ENCODE measurements around the gene EDDM3A. TPM values are rescaled to one million over a fixed set of nuclear protein-coding genes. Genes with fewer than 3 reads are reported as not detected.
"Not testable (repeated sequence)": the region's sequence is repeated elsewhere in the genome, so short reads cannot be mapped to it uniquely, and the experiment has no call there.

EDDM3A gene, protein sequence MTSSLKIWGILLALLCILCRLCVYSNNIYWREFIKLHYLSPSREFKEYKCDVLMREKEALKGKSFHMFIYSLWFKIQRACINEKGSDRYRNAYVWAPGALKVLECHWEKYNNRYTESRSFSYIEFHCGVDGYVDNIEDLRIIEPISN
- not detected for polyA plus RNA-seq (2012; ENCODE audit: insufficient read depth, insufficient read length)

GRCh38 chr14:20745571-20746358 is at the start of gene EDDM3A:
Gene EDDM3A, plus strand, starts transcription at chr14:20745887. Its CDS starts 1,694 bp downstream, at chr14:20747581.
- no peak within 1 kb of the TSS for H3K4me3 ChIP-seq (ENCODE audit: low read length)
- no peak for DNase-seq (ENCODE audit: low read depth, low spot score)

GRCh38 chr14:20696764-20697163 is 48.9 kb upstream of the EDDM3A start:
- DNase-seq (ENCODE audit: low read depth, low spot score): no peak
- H3K4me3 ChIP-seq (ENCODE audit: low read length): no peak overlapping the region

DNA sequence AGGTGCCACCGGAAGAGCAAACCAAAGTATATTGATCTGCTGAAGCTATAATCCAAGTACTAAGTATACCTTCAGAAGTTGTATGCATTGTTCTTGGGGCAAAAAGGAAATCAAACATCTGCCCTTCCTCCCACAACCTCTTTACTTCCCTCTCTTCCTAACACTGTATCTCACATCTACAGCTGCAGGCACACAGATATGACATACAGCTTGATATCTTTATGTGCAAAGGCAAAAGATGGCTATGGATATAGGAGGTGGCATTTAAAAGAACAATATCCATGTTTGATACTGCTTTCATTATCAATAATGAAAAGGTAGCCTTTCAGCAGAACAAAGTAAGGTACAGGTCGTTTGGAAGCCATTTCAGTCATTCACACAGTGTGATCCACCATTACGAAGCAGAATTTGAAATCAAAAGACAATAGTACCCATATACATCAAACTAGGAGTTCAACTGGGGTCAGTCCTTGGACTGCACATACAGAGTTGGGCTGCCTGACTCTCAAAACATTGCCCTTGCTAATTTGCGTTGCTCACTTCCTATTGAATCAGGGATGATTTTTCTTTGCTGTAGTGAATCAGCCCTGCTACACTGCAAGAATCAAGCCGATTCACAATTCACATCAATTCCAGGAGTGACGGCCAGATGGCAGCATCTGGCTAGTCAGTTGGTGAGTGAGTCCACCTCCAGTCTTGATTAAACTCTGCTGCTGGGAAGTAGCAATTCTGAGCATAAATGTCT is 48.2 kb upstream of the EDDM3A start:
- peak; percentile 71 for DNase-seq (ENCODE audit: low read depth, low spot score)
- H3K4me3 ChIP-seq (ENCODE audit: low read length): no peak overlapping the region

GRCh38 chr14:20698018-20698329 is 47.7 kb upstream of the EDDM3A start:
- DNase-seq (ENCODE audit: low read depth, low spot score): no peak
- no peak overlapping the region for H3K4me3 ChIP-seq (ENCODE audit: low read length)

- H3K4me3 ChIP-seq (ENCODE audit: low read length): no peak overlapping the region
- no peak for DNase-seq (ENCODE audit: low read depth, low spot score)
Measured at GRCh38 chr14:20698934-20699333, 46.8 kb upstream of the EDDM3A start.

- DNase-seq (ENCODE audit: low read depth, low spot score): no peak
- no peak overlapping the region for H3K4me3 ChIP-seq (ENCODE audit: low read length)
Measured at GRCh38 chr14:20699931-20700330, 45.8 kb upstream of the EDDM3A start.

- H3K4me3 ChIP-seq (ENCODE audit: low read length); DNase-seq (ENCODE audit: low read depth, low spot score): not testable (repeated sequence)
Measured at GRCh38 chr14:20700965-20701364, 44.7 kb upstream of the EDDM3A start.

DNA sequence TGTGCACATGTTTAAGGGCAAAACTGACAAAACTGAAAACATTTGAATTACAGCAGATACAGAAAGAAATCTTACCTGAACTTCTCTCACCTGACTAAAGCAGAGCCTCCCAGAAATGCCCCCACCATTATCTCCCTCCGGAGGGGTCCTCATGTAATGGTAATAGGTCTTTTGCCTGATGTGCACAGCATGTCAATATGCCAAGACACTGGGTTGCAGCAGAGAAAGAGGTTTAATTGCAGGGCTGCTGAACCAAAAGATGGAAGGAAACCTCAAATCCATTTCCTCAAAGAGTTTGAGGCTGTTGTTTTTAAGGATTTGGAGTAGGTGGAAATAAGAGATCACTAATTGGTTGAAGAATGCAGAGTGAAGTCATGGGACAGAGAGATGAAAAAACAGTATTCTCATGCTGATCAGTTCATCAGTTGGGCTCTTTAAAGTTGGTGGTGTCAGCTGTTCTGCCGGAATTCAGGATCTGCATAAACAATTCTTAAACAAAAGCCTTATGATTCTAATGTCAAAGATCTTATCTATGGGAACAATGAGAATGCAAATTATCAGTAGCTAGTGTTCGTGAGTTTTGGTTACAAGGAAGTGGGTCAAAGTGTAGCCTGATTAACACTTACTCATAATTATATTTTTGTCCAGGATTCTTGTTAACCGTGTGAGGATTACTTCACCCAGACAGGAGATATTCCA is 38.9 kb upstream of the EDDM3A start:
- no peak overlapping the region for H3K4me3 ChIP-seq (ENCODE audit: low read length)
- no peak for DNase-seq (ENCODE audit: low read depth, low spot score)

DNA sequence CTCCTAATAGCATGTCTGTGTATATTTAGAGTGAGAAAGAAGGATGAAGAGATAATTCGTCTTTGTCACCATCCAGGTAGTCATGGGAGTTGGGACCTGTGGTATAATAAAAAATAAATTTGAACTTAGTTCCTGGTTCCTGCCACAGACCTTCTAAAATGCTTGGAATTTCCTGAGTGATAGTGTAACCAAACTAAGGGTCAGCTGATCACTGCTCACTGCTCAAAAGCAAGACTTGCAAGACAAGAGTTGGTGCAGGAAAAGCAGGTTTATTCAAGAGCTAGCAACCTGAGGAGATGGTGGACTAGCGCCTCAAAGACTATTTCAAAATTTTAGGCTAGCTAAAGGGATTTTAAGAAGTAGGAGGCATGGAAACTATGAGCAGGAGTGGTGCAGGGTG is 38.1 kb upstream of the EDDM3A start:
- no peak overlapping the region for H3K4me3 ChIP-seq (ENCODE audit: low read length)
- no peak for DNase-seq (ENCODE audit: low read depth, low spot score)

GRCh38 chr14:20711261-20711660 is 34.4 kb upstream of the EDDM3A start:
- H3K4me3 ChIP-seq (ENCODE audit: low read length): no peak overlapping the region
- no peak for DNase-seq (ENCODE audit: low read depth, low spot score)

DNA sequence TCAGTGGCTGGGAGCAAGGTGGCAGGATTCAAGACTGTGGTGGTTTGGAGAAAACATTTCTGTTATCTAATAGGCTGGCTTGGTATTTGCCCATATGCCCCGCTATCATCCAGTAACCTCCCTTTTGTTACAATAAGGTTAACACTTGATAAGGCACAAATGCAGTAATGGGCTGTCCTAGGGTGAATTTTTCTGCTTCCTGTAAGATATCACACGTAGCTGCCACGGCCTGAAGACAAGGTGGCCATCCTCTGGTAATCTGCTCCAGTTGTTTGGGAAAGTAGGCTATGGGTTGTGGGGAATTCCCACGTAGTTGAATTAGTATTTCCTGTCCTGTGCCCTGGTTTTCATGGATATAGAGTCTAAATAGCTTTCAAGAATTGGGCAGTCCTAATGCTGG is 34.0 kb upstream of the EDDM3A start:
- H3K4me3 ChIP-seq (ENCODE audit: low read length): no peak overlapping the region
- no peak for DNase-seq (ENCODE audit: low read depth, low spot score)

GRCh38 chr14:20712904-20713303 is 32.8 kb upstream of the EDDM3A start:
- DNase-seq (ENCODE audit: low read depth, low spot score): no peak
- H3K4me3 ChIP-seq (ENCODE audit: low read length): no peak overlapping the region

- no peak overlapping the region for H3K4me3 ChIP-seq (ENCODE audit: low read length)
- no peak for DNase-seq (ENCODE audit: low read depth, low spot score)
Measured at GRCh38 chr14:20714593-20715250, 31.0 kb upstream of the EDDM3A start.

DNA sequence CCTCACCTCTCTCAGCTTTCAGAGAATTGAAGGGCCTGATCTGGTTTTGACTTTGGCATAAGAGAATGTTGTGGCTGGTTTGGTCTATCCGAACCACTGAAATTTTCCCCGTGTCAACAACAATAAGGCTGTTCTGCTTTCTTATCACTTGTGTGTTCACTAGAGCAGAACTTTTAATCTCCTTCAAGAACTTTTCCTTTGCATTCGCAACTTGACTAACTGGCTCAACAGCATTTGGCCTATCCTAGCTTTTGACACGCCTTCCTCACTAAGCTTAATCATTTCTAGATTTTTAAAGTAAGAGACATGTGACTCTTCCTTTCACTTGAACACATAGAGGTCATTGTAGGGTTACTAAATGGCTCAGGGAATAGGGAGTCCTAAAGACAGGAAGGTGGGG is 25.9 kb upstream of the EDDM3A start:
- no peak overlapping the region for H3K4me3 ChIP-seq (ENCODE audit: low read length)
- no peak for DNase-seq (ENCODE audit: low read depth, low spot score)

DNA sequence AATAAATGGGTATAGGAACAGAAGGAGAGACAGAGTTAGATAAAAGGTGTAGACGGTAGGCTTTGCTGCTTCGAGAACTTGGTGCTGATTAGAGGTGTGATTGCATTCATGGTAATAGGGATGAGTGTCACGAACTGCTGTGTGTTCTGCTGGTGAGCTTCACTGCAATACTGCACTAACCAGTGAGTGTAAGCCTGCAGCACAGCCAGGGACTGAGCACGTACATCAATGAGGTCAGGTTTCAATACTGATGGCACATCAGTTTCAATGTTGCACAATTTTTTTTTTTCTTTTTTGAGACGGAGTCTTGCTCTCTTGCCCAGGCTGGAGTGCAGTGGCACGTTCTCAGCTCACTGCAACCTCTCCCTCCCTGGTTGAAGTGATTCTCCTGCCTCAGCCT is 24.9 kb upstream of the EDDM3A start:
- DNase-seq (ENCODE audit: low read depth, low spot score): no peak
- no peak overlapping the region for H3K4me3 ChIP-seq (ENCODE audit: low read length)

DNA sequence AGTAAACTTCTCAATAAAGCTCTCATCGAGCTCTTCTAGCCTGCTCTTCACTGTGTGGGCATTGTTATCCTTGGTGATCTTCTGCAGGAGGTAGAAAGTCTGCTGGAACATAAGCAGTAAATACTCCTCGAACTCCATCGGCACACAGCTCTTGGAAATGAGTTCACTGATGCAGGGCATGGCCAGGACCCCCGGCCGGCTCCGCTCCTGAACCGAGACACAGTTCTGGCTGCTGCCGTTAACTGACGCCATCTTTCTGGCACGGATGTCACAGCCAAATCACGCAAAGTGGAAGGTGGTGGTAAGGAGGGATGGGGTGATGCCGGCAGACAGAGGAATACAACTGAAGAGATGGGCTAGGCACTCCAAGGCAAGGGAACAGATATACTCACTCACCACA is 23.7 kb upstream of the EDDM3A start:
- DNase-seq (ENCODE audit: low read depth, low spot score): no peak
- H3K4me3 ChIP-seq (ENCODE audit: low read length): no peak overlapping the region

DNA sequence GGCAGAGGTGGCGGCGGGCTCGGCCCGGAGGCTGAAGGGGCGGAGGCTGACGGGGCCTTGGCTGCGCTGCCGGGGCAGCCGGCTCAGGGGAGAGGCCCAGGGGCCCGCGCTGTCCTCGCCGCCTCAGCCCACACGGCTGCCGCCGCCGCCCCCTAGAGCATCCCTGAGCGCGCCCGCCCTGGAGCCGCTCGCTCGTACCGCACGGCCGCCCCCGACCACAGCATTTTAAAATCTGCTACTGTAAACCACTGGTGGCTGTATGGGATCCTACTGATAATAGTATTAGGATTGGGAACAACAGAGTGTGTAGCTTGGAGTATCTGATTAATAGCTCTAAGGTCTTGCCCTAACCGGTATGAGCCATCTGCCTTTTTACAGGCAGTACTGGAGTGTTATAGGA is 22.2 kb upstream of the EDDM3A start:
- DNase-seq (ENCODE audit: low read depth, low spot score): no peak
- no peak overlapping the region for H3K4me3 ChIP-seq (ENCODE audit: low read length)

DNA sequence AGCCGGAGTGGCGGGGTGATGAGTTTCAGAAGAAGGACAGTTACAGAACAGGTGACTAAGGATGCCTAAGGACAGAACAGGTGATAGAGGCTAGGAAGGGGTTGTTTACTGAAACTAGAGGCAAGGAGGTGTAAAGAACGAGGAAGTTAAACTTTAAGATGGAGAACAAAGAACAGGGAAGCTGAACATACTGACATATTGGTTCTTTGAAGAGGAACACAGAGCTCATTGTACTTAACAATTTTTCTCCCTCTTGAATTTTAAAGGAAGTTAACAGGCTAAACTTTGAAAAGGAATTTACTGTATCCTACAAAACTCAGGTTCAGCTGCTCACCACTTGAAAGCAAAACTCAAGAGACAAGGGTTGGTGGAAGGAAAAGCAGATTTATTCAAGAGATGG is 19.6 kb upstream of the EDDM3A start:
- not testable (repeated sequence) for DNase-seq (ENCODE audit: low read depth, low spot score); H3K4me3 ChIP-seq (ENCODE audit: low read length)

GRCh38 chr14:20726531-20726930 is 19.2 kb upstream of the EDDM3A start:
- H3K4me3 ChIP-seq (ENCODE audit: low read length): no peak overlapping the region
- no peak for DNase-seq (ENCODE audit: low read depth, low spot score)

All from Jurkat, Clone E6-1 (cell line).